Pancreas (tissue), 10 donors: Measurements from ENCODE around the gene POP4. TPM values are rescaled to one million over a fixed set of nuclear protein-coding genes. Genes with fewer than 3 reads are reported as not detected.
A peak's percentile ranks its signal among the peaks of the same experiment; 100 is the strongest.

Experiments used
- ATAC-seq, 4 donors: fragments of 200-7000 bp; cut with Tn5 transposase; one replicate each; pipeline versions ENCODE4 v1.8.0 to v1.9.1; 2020; ENCODE audit warnings: mild to moderate bottlenecking in 4 of 4, moderate library complexity in 4 of 4
- DNase-seq, 6 donors: peaks; one replicate each; pipeline ENCODE4 v3.0.0-alpha.2; 2020
- FAIRE-seq: peaks from 2 replicates; lab custom pipeline; 2012; peaks lifted over from hg19 to GRCh38; lab: Jason Lieb, UNC
- H3K27ac ChIP-seq, 4 donors: fragments of 200-600 bp; sonication (generic); 1 replicate in 3 of 4; 2 replicates in 1 of 4; pipeline versions ENCODE4 v1.5.0 to v1.8.0; 2020
- H3K27me3 ChIP-seq, 4 donors: fragments of 200-600 bp; one replicate each; pipeline ENCODE4 v1.8.0; 2021
- H3K36me3 ChIP-seq, 3 donors: fragments of 200-600 bp; sonication (generic) in 1 of 3; one replicate each; pipeline versions ENCODE4 v1.5.0 to v1.8.0; 2020 to 2021
- H3K4me1 ChIP-seq, 3 donors: fragments of 200-600 bp; one replicate each; pipeline ENCODE4 v1.8.0; 2021
- H3K4me3 ChIP-seq, 4 donors: fragments of 200-600 bp; sonication (generic) in 2 of 4; one replicate each; pipeline versions ENCODE4 v1.5.0 to v1.8.0; 2020 to 2021
- H3K9me3 ChIP-seq, 4 donors: fragments of 200-600 bp; one replicate each; pipeline ENCODE4 v1.8.0; 2021
- CTCF ChIP-seq, 4 donors: fragments of 200-600 bp; sonication (generic) in 3 of 4; IDR thresholded peaks; one replicate each; pipeline versions ENCODE4 v1.5.0 to v1.8.0; 2021; ENCODE audit warnings: antibody characterized with exemption in 4 of 4
- WGBS, 2 donors: extraction: QIAGEN DNeasy Blood & Tissue Kit; methylation state at CpG; one replicate each; pipeline ENCODE4 v1.1.7; 2013; 5-methylcytosine and 5-hydroxymethylcytosine counted together
- intact Hi-C, 3 donors: fragments of 100-400 bp; cut with DNase I; formaldehyde crosslinking; loops; one replicate each; pipeline versions ENCODE4 v1.11.1 to v1.14.2; 2022
- polyA plus RNA-seq, 2 donors: library from polyadenylated mRNA; stranded (reverse); fragments of 200-250 nt; gene quantifications; one replicate each; pipeline ENCODE4 v1.2.3, GENCODE V29; 2013
- total RNA-seq, 6 donors: library from RNA; stranded (reverse); fragmentation: NEBNext Ultra II Directional in 4 of 6; extraction: Animal tissue kit (Norgen Biotek cat#: 25700) in 4 of 6; gene quantifications; one replicate each; pipeline versions ENCODE4 v1.2.1 to v1.2.4, GENCODE V29; 2021 to 2023
- donor health status: healthy with polysubstance abuse.
- donor health status: DM: no; HTN: no; CAD: no; lungs with moderate emphysema.
- donor health status: DM: no; HTN: no; CAD: no.
- donor health status: control.
- donor health status: control.
- donor health status: Bipolar disorder and iron deficiency.
- donor health status: DM: yes; HTN: yes; CAD: no.
- donor health status: DM: no; HTN: no; CAD: no.
- donor health status: DM: no; HTN: no; CAD: no.
- donor health status: DM: yes; HTN: yes; CAD: no.

Gene POP4
- total and polyA plus RNA-seq, 8 donors, result 14.3 to 50.3 (median 25.0) TPM

GRCh38 chr19:29614046-29614445, 8.0 kb downstream of the POP4 start:
- no peaks in the 10 kb centered on the region for H3K27me3 ChIP-seq
- no peak for DNase-seq
- no peak for TF ChIP-seq CTCF (IDR thresholded peaks at IDR 0.05)
- no peaks in the 10 kb centered on the region for H3K4me1 ChIP-seq
- no peak for ATAC-seq
- peaks cover 5 to 40% (median 28%) of the 10 kb centered on the region in 3 donors for H3K36me3 ChIP-seq
- H3K4me3 ChIP-seq, result no peak overlapping the region
- H3K9me3 ChIP-seq, result no peaks in the 10 kb centered on the region
- H3K27ac ChIP-seq, result peak overlapping the region in 1 of 4 donors; percentile 34
- 85 to 87% methylated on average over 7 of the region's 7 CpGs for WGBS, 2 donors
- FAIRE-seq, result no peak
- intact Hi-C loops, result loop anchor here in 2 of 3 donors (5.0 to 10.0 kb wide), 3 partner anchors 51 to 103 kb away; partner anchors contain the start of genes C19orf12 (in 2 of the 2) and PLEKHF1 (in 1 of the 2)

- WGBS, 2 donors, result 71 to 81% methylated on average over 4 of the region's 4 CpGs
- TF ChIP-seq CTCF (IDR thresholded peaks at IDR 0.05), result no peak
- H3K4me3 ChIP-seq, result no peak overlapping the region
- H3K27ac ChIP-seq, result peak overlapping the region in 1 of 4 donors; percentile 34
- FAIRE-seq (no peak), ATAC-seq (peak in 2 of 4 donors; percentile 10 to 65), DNase-seq (peak in 1 of 6 donors; percentile 30)
- peaks cover 5 to 36% (median 28%) of the 10 kb centered on the region in 3 donors for H3K36me3 ChIP-seq
- no peaks in the 10 kb centered on the region for H3K4me1 ChIP-seq
- intact Hi-C loops, result loop anchor here in 2 of 3 donors (5.0 to 10.0 kb wide), 3 partner anchors 50 to 103 kb away; partner anchors contain the start of genes C19orf12 (in 2 of the 2) and PLEKHF1 (in 1 of the 2)
- H3K27me3 ChIP-seq, result no peaks in the 10 kb centered on the region
- no peaks in the 10 kb centered on the region for H3K9me3 ChIP-seq
Observed at GRCh38 chr19:29614780-29615179, 8.7 kb downstream of the POP4 start.

- Histone ChIP-seq H3K36me3 (peaks cover 5 to 36% (median 28%) of the 10 kb centered on the region in 3 donors), H3K27me3 (no peaks in the 10 kb centered on the region), H3K9me3 (no peaks in the 10 kb centered on the region), H3K4me3 (no peak overlapping the region), H3K4me1 (no peaks in the 10 kb centered on the region), H3K27ac (no peak overlapping the region)
- TF ChIP-seq CTCF (IDR thresholded peaks at IDR 0.05), result no peak
- no peak for FAIRE-seq
- DNase-seq, result no peak
- no peak for ATAC-seq
- 93 to 94% methylated on average over 10 of the region's 10 CpGs for WGBS, 2 donors
- intact Hi-C loops, result loop anchor here in 2 of 3 donors (10.0 kb wide), 2 partner anchors 49 to 59 kb away; partner anchors contain the start of gene PLEKHF1 (in 1 of the 2)
Observed at GRCh38 chr19:29615891-29616425, 9.9 kb downstream of the POP4 start.

- Histone ChIP-seq H3K4me3 (no peak overlapping the region), H3K9me3 (no peaks in the 10 kb centered on the region), H3K27me3 (no peaks in the 10 kb centered on the region), H3K36me3 (peaks cover 5 to 36% (median 28%) of the 10 kb centered on the region in 3 donors), H3K27ac (no peak overlapping the region), H3K4me1 (no peaks in the 10 kb centered on the region)
- peak in 1 of 4 donors; percentile 8 for ATAC-seq
- TF ChIP-seq CTCF (IDR thresholded peaks at IDR 0.05), result no peak
- 91 to 92% methylated on average over 16 of the region's 16 CpGs for WGBS, 2 donors
- intact Hi-C loops, result loop anchor here in 2 of 3 donors (10.0 kb wide), 2 partner anchors 48 to 58 kb away; partner anchors contain the start of gene PLEKHF1 (in 1 of the 2)
- DNase-seq, result no peak
- no peak for FAIRE-seq
Observed at GRCh38 chr19:29616541-29616940, 10.5 kb downstream of the POP4 start.
